Central memory CD4-positive, alpha-beta T cell (primary cell): ENCODE data around the gene ZC3H7A.

Experiments used
- DNase-seq: peaks from one replicate; pipeline ENCODE4 v3.0.0; 2022

Gene ZC3H7A

GRCh38 chr16:11762431-11762830 lies 34.6 kb downstream of the ZC3H7A start:
- no peak for DNase-seq

- DNase-seq = no peak
These were observed 37.1 kb downstream of the ZC3H7A start for GRCh38 chr16:11759997-11760396.

- DNase-seq = no peak
These were observed 37.8 kb downstream of the ZC3H7A start for GRCh38 chr16:11759163-11759834.

GRCh38 chr16:11757671-11758545 lies 39.1 kb downstream of the ZC3H7A start:
- no peak for DNase-seq

- no peak for DNase-seq
These were observed 40.8 kb downstream of the ZC3H7A start for GRCh38 chr16:11756248-11756647.

GRCh38 chr16:11755022-11755760 lies 41.9 kb downstream of the ZC3H7A start:
- no peak for DNase-seq

- DNase-seq = no peak
These were observed 44.2 kb downstream of the ZC3H7A start for GRCh38 chr16:11752856-11753255.

GRCh38 chr16:11750056-11750455 lies 47.0 kb downstream of the ZC3H7A start:
- DNase-seq = no peak

GRCh38 chr16:11748404-11749254 lies 48.4 kb downstream of the ZC3H7A start:
- no peak for DNase-seq

GRCh38 chr16:11747949-11748403 lies 49.1 kb downstream of the ZC3H7A start:
- DNase-seq = no peak

- no peak for DNase-seq
These were observed 53.0 kb downstream of the ZC3H7A start for GRCh38 chr16:11744075-11744470.

GRCh38 chr16:11743308-11744074 lies 53.6 kb downstream of the ZC3H7A start:
- DNase-seq = peak; percentile 20

- peak; percentile 99 for DNase-seq
These were observed 54.3 kb downstream of the ZC3H7A start, which contains the start of gene TXNDC11 for GRCh38 chr16:11742536-11743307. Gene TXNDC11, minus strand, starts transcription at chr16:11742857. Its CDS starts 127 bp downstream, at chr16:11742730.

GRCh38 chr16:11742093-11742535 lies 54.9 kb downstream of the ZC3H7A start:
- peak; percentile 39 for DNase-seq

- DNase-seq = no peak
These were observed 56.5 kb downstream of the ZC3H7A start for GRCh38 chr16:11740567-11740966.

GRCh38 chr16:11738742-11739544 lies 58.1 kb downstream of the ZC3H7A start:
- no peak for DNase-seq

- DNase-seq = no peak
These were observed 59.3 kb downstream of the ZC3H7A start for GRCh38 chr16:11737713-11738112.

- no peak for DNase-seq
These were observed 60.2 kb downstream of the ZC3H7A start for GRCh38 chr16:11736903-11737302.

GRCh38 chr16:11735787-11736186 lies 61.3 kb downstream of the ZC3H7A start:
- no peak for DNase-seq

- DNase-seq = no peak
These were observed 62.4 kb downstream of the ZC3H7A start for GRCh38 chr16:11734653-11735043.
